Common myeloid progenitor, CD34-positive (primary cell): Measurements from ENCODE around the gene B3GNT8.

Experiments used
- CTCF ChIA-PET: fragments of 350-600 bp; sonication (Branson Sonifier 250); formaldehyde crosslinking; loops from one replicate; lab custom pipeline; 2021; ENCODE audit warnings: antibody characterized with exemption; lab: Charles Lee
- POLR2A ChIA-PET: fragments of 350-600 bp; sonication (Branson Sonifier 250); formaldehyde crosslinking; loops from one replicate; lab custom pipeline; 2021; ENCODE audit warnings: antibody characterized with exemption; lab: Charles Lee
- DNase-seq, 3 donors: peaks; one replicate each; pipeline versions ENCODE4 v3.0.0 to v3.0.0-alpha.2; 2013
- H3K27ac ChIP-seq, 2 experiments: 1 replicate in 1 of 2; 2 replicates in 1 of 2; pipeline ENCODE4 v1.7.0; 2013; ENCODE audit warnings: inconsistent platforms in 2 of 2, low read length in 2 of 2, mild to moderate bottlenecking in 2 of 2, low read depth in 1 of 2, moderate library complexity in 1 of 2; ENCODE audit not compliant: severe bottlenecking in 2 of 2, insufficient read depth in 1 of 2, poor library complexity in 1 of 2
- H3K27me3 ChIP-seq, 5 experiments: replicated peaks in 2 of 5; 1 replicate in 3 of 5; 2 replicates in 2 of 5; pipeline versions ENCODE4 v1.6.1 to v1.7.0; 2013; ENCODE audit warnings: low read length in 4 of 5, mild to moderate bottlenecking in 2 of 5, moderate library complexity in 2 of 5, inconsistent platforms in 1 of 5; ENCODE audit not compliant: insufficient read depth in 5 of 5, control insufficient read depth in 4 of 5
- H3K36me3 ChIP-seq, 4 experiments: 1 replicate in 2 of 4; 2 replicates in 2 of 4; pipeline versions ENCODE4 v1.6.1 to v1.7.0; 2013; ENCODE audit warnings: low read length in 3 of 4, control low read depth in 1 of 4, mild to moderate bottlenecking in 1 of 4; ENCODE audit not compliant: control insufficient read depth in 4 of 4, insufficient read depth in 4 of 4
- H3K4me1 ChIP-seq, 4 experiments: 1 replicate in 3 of 4; 2 replicates in 1 of 4; pipeline versions ENCODE4 v1.6.1 to v1.7.1; 2013; ENCODE audit warnings: low read length in 3 of 4, mild to moderate bottlenecking in 3 of 4, control low read depth in 1 of 4, inconsistent platforms in 1 of 4, moderate library complexity in 1 of 4; ENCODE audit not compliant: control insufficient read depth in 4 of 4, insufficient read depth in 4 of 4; ENCODE audit errors: control extremely low read depth in 1 of 4
- H3K4me3 ChIP-seq, 7 experiments: 1 replicate in 4 of 7; 2 replicates in 3 of 7; pipeline versions ENCODE4 v1.5.1 to v1.7.0; 2013; ENCODE audit warnings: mild to moderate bottlenecking in 7 of 7, low read length in 6 of 7, moderate library complexity in 6 of 7, inconsistent platforms in 2 of 7, low read depth in 2 of 7, control low read depth in 1 of 7; ENCODE audit not compliant: insufficient read depth in 4 of 7, control insufficient read depth in 1 of 7; ENCODE audit errors: extremely low read depth in 1 of 7
- H3K9me3 ChIP-seq, 5 experiments: 1 replicate in 4 of 5; 2 replicates in 1 of 5; pipeline versions ENCODE4 v1.6.1 to v1.7.1; 2013; ENCODE audit warnings: low read length in 4 of 5, mild to moderate bottlenecking in 2 of 5, inconsistent platforms in 1 of 5, low read depth in 1 of 5, moderate library complexity in 1 of 5; ENCODE audit not compliant: control insufficient read depth in 4 of 5, insufficient read depth in 2 of 5; ENCODE audit errors: control extremely low read depth in 1 of 5
- WGBS: methylation state at CpG from one replicate; pipeline ENCODE4 v1.1.5; 2013; ENCODE audit not compliant: insufficient coverage; 5-methylcytosine and 5-hydroxymethylcytosine counted together

Gene B3GNT8

GRCh38 chr19:41455936-41456335 lies 28.8 kb upstream of the B3GNT8 start:
- no peaks in the 10 kb centered on the region for H3K9me3 ChIP-seq
- no peaks in the 10 kb centered on the region for H3K4me1 ChIP-seq
- H3K36me3 ChIP-seq = no peaks in the 10 kb centered on the region
- ChIA-PET CTCF (interaction anchor here (1.3 to 1.6 kb wide), 3 partner anchors 13 to 184 kb away, joined by 3 to 6 read pairs (median 3); partner anchors contain the start of gene ERICH4), POLR2A (no interaction called here)
- DNase-seq = no peak
- peaks cover 5 to 29% (median 11%) of the 10 kb centered on the region in 5 experiments for H3K27me3 ChIP-seq
- no peak overlapping the region for H3K4me3 ChIP-seq
- WGBS = 50% methylated on average over 1 of the region's 2 CpGs
- no peak overlapping the region for H3K27ac ChIP-seq

GRCh38 chr19:41452584-41453275 lies 25.6 kb upstream of the B3GNT8 start:
- WGBS = 87% methylated on average over 6 of the region's 6 CpGs
- Histone ChIP-seq H3K27ac (no peak overlapping the region), H3K27me3 (peaks cover 3 to 8% (median 6%) of the 10 kb centered on the region in 5 experiments), H3K36me3 (no peaks in the 10 kb centered on the region), H3K4me1 (peaks cover 2 to 12% (median 5%) of the 10 kb centered on the region in 4 experiments), H3K9me3 (no peaks in the 10 kb centered on the region), H3K4me3 (no peak overlapping the region)
- ChIA-PET CTCF (interaction anchor here (1.0 to 8.8 kb wide), 2 partner anchors 111 to 117 kb away, joined by 4 to 113 read pairs; no protein-coding TSS in a partner anchor), POLR2A (no interaction called here)
- DNase-seq = no peak

GRCh38 chr19:41449865-41450178 lies 22.6 kb upstream of the B3GNT8 start:
- Histone ChIP-seq H3K27ac (no peak overlapping the region), H3K9me3 (no peaks in the 10 kb centered on the region), H3K4me3 (no peak overlapping the region), H3K27me3 (peaks cover 0 to 8% (median 0%) of the 10 kb centered on the region in 5 experiments), H3K36me3 (no peaks in the 10 kb centered on the region), H3K4me1 (peaks cover 3 to 13% (median 5%) of the 10 kb centered on the region in 4 experiments)
- CTCF ChIA-PET = interaction anchor here (0.8 to 8.8 kb wide), 14 partner anchors 10 to 154 kb away, joined by 3 to 113 read pairs (median 4); partner anchors contain the start of genes CEACAM21 and DMAC2
- WGBS = 67% methylated on average over 1 of the region's 3 CpGs
- POLR2A ChIA-PET = no interaction called here
- no peak for DNase-seq

DNA sequence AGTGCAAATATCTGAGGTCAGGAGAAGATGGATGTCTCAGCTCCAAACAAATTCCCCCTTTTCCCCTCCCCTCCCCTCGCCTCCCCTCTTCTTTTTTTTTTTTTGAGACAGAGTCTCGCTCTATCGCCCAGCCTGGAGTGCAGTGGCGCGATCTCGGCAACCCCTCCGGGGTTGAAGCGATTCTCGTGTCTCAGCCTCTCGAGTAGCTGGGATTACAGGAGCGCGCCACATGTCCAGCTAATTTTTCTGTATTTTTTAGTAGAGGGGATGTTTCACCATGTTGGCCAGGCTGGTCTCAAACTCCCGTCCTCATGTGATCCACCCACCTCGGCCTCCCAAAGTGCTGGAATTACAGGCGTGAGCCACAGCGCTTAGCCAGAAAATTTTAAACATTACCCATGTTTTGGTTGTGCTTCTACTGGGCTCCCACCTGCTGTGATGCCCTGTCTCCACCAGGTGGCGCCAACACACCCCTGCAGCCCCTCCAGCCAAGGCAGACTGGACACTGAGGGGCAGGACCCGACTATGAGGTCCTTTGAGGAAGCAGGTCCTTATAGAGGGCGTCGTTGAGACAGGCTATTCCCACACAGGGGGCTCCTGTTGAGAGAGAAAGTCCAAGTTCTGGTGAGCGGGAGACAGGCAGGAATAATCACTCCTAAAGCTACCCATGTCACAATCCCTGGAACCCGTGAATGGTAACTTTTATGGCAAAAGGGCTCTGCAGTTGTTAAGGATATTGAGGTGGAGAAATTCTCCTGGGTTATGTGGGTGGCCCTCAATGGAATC lies 22.1 kb upstream of the B3GNT8 start:
- H3K4me3 ChIP-seq = peak overlapping the region in 6 of 7 experiments; percentile 13 to 66 (median 42)
- POLR2A ChIA-PET = interaction anchor here (0.8 kb wide), 1 partner anchor 82 kb away, joined by 3 read pairs; no protein-coding TSS in a partner anchor

GRCh38 chr19:41447732-41448332 lies 20.7 kb upstream of the B3GNT8 start:
- ChIA-PET POLR2A (interaction anchor here (1.1 kb wide), 1 partner anchor 8 kb away, joined by 3 read pairs; the partner anchor contains the start of gene DMAC2), CTCF (interaction anchor here (1.1 to 8.8 kb wide), 6 partner anchors 8 to 122 kb away, joined by 3 to 113 read pairs (median 10); partner anchors contain the start of gene DMAC2)

More for the DNA sequence above, 22.1 kb upstream of the B3GNT8 start:
- no peak overlapping the region for H3K27ac ChIP-seq
- peaks cover 0 to 5% (median 0%) of the 10 kb centered on the region in 5 experiments for H3K27me3 ChIP-seq
- no peaks in the 10 kb centered on the region for H3K36me3 ChIP-seq
- no peaks in the 10 kb centered on the region for H3K9me3 ChIP-seq
- peak; percentile 50 to 68 (median 65) for DNase-seq
- CTCF ChIA-PET = interaction anchor here (0.8 to 8.8 kb wide), 24 partner anchors 9 to 972 kb away, joined by 3 to 113 read pairs (median 4); partner anchors contain the start of genes CEACAM21 and DMAC2
- WGBS = 2% methylated on average over 17 of the region's 22 CpGs
- peaks cover 3 to 13% (median 5%) of the 10 kb centered on the region in 4 experiments for H3K4me1 ChIP-seq

GRCh38 chr19:41445575-41445974 lies 18.4 kb upstream of the B3GNT8 start:
- no peak overlapping the region for H3K27ac ChIP-seq
- CTCF ChIA-PET = interaction anchor here (0.6 to 8.8 kb wide), 5 partner anchors 10 to 426 kb away, joined by 3 to 113 read pairs (median 4); no protein-coding TSS in a partner anchor
- H3K9me3 ChIP-seq = no peaks in the 10 kb centered on the region
- H3K36me3 ChIP-seq = no peaks in the 10 kb centered on the region
- H3K27me3 ChIP-seq = peaks cover 0 to 4% (median 0%) of the 10 kb centered on the region in 5 experiments
- H3K4me1 ChIP-seq = peaks cover 3 to 13% (median 5%) of the 10 kb centered on the region in 4 experiments
- 93% methylated on average over 4 of the region's 5 CpGs for WGBS
- POLR2A ChIA-PET = no interaction called here
- H3K4me3 ChIP-seq = no peak overlapping the region
- DNase-seq = no peak

More at GRCh38 chr19:41447732-41448332, 20.7 kb upstream of the B3GNT8 start:
- Histone ChIP-seq H3K27ac (no peak overlapping the region), H3K27me3 (peaks cover 0 to 4% (median 0%) of the 10 kb centered on the region in 5 experiments), H3K9me3 (no peaks in the 10 kb centered on the region), H3K36me3 (no peaks in the 10 kb centered on the region), H3K4me1 (peaks cover 3 to 13% (median 5%) of the 10 kb centered on the region in 4 experiments), H3K4me3 (peak overlapping the region in 1 of 7 experiments; percentile 45)
- no peak for DNase-seq
- 65% methylated on average over 10 of the region's 12 CpGs for WGBS
